Stimulated activated CD8-positive, alpha-beta memory T cell treated with anti-CD3 and anti-CD28 coated beads, Interleukin-4, amount 100 ng/mL, for 1 hour (primary cell): Measurements from ENCODE around the gene TBCD.

Experiments used
- DNase-seq, 2 donors: peaks; one replicate each; pipeline ENCODE4 v3.0.0-alpha.2; 2020; ENCODE audit warnings: low read depth in 2 of 2, low spot score in 1 of 2

Gene TBCD

DNA sequence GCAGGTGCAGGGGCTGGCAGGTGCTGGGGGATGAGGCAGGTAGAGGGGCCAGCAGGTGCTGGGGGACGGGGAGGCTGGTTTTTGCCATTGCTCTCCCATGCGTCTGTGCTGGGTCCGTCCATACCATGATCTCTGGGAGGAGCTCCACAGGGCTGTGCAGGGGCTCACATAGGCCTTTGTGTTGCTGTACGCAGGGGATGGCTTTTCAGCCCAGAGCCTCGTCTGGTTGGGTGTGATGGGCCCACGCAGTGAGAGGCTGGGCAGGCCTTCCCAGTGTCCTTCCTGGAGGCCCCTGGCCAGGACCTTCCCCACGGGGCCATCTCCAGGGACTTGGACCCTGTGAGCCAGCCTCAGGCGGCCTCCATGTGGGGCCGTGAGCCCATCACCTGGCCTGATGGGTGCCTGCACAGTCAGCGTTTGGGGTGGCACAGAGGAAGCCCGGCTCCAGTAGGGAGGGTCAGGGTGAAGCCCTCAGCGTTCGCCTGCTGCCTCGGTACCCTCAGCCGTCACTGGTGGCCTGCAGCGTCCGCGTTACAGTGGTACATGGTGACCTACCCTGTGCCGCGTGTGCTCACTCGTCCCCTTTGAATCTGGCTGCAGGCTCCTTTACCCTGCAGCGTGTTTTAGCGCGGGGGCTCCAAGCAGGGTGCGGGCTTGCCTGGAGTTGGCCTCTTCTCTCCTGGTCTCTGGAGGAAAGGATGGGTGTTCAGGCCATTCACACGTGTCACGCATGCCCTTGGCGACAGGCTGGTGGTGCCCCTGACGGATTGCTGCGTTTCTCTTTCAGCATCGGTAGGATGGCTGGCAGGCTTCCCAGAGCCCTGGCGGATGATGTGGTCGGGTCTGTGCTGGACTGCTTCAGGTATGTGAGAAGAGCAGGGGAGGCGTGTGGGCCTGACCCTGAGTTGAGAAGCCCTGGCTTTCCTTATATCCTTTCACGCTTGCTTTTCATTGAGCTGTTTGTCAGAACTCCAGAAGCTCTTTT lies 57.3 kb downstream of the TBCD start:
- no peak for DNase-seq

DNA sequence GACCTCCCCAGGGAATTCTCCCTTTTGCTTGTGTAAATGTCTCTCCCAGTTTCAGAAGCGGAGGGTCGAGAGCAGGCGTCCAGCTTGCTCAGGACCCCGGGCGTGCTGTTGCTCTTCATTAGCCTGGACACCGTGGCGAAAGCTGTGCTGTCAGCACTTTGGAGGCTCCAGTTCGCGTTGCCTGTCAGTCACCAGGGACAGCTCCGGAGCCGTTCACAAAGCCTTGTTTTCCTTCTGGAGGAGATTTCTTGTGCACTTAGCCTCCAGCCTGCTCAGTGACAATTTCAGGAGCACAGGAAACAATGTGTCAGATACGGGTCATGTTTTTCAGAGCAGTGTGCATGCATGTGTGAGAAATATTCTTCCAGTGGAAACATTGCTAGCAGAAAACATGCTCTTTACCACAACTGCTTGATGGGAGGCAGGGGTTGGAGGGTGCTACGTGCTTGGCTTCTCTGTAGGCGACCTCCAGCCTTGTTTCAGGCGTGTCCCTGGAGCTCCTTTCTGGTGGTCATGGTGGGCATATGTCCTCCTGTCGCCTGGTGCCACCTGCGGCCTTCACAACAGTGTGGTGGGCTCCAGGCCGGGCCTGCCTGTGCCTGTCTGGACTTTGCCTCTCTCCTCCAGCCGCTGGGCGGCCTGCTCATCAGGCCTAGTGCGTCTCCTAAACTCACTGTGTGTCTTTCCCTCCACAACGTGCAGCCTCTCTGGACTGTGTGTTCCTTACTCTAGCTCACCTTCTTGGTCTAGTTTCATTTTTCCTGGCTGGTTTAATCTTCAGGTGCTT lies 59.0 kb downstream of the TBCD start:
- DNase-seq = no peak

DNA sequence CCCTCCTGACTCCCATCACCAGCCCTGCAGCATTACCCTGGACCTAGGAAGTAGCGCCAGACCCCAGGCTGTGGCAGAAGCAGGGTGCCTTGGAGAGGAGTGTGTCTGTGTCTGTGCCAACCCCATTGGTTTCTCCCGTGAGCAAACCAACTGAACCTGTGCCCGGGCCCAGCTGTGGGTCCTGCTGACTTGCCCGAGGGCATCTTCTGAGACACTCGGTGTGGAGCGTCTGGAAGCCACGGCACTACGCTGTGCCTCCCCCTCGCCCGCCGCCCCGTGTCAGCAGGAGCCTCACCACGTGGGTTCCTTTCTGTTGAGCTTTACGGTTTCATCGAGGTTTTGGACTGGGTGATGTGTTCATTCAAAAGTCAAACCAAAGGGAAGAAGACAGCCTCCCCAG lies 60.2 kb downstream of the TBCD start:
- DNase-seq = no peak

DNA sequence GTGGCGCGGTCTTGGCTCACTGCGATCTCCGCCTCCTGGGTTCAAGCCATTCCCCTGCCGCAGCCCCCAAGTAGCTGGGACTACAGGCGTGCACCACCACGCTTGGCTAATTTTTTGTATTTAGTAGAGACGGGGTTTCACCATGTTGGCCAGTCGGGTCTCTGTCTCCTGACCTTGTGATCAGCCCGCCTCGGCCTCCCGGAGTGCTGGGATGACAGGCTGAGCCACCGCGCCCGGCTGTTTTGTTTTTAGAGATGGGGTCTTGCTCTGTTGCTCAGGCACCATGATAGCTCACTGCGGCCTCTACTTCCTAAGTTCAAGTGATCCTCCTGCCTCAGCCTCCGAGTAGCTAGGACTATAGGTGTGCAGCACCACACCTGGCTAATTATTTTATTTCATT lies 60.7 kb downstream of the TBCD start:
- no peak for DNase-seq

DNA sequence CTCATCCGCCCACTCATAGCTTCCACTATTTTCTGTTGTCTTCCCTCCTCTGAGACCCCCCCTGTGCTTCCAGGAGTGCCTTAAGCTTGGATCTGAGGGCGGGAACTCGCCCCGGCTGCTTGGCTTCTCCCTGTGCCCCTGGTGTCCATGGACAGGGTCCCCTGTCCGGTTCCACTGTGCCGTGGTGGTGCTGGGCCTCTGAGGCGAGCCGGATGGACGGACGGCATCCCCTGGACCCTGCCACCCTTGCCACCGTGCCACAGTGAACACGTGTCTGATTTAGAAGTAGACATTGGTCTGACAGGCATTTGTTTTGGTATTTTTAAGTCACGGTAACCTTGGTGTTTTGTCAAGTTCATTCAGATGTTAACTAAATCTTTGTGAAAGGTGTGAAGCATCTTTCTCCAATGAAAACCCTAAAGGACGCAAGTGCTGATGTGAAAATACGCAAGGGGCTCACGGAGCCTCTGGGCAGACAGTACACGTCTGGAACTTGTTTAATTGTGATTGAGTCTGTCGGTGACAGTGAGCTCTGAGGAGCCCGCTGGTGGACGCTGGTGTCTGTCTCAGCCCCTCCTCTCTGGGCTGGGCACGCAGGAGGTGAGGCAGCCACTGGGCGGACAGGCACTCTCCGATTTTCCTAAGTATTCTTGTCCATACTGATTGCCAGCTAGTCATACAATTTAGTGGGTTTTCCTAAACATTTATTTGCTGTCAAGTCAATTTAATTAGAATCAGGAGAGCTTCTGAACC lies 61.6 kb downstream of the TBCD start:
- DNase-seq = no peak

DNA sequence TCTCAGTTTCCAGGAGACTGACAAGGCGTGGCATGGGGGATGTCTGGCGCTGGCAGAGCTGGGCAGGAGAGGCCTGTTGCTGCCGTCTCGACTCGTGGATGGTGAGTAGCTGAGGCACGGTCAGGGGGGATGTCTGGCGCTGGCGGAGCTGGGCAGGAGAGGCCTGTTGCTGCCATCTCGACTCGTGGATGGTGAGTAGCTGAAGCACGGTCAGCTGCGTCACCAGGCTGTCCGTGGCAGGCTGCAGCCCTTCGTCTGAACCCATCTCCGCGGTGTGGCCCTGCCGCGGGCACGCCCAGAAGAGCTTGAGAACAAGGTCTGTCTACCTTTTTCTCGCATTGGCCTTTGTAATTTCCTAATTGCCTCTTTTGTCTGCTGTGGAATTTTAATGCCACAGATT lies 63.0 kb downstream of the TBCD start:
- DNase-seq = no peak

DNA sequence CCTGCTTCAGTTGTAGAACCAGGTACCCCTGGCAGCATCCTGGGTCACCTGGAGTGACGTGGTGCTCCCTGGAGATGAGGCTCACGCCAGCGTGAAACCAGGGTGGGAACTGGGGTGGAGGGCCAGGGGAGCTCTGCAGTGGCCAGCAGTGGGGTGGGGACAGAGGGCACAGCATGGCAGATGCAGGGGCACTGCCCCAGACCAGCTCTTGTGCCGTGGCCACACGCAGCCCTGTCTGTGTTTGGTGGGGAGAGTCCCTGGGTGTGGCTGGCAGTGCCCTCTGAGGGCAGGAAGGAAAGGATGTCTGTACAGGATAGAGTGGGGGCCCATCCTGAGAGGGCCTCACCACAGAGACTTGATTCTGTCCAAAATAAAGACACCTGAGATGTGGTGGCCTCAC lies 63.5 kb downstream of the TBCD start:
- DNase-seq = no peak

DNA sequence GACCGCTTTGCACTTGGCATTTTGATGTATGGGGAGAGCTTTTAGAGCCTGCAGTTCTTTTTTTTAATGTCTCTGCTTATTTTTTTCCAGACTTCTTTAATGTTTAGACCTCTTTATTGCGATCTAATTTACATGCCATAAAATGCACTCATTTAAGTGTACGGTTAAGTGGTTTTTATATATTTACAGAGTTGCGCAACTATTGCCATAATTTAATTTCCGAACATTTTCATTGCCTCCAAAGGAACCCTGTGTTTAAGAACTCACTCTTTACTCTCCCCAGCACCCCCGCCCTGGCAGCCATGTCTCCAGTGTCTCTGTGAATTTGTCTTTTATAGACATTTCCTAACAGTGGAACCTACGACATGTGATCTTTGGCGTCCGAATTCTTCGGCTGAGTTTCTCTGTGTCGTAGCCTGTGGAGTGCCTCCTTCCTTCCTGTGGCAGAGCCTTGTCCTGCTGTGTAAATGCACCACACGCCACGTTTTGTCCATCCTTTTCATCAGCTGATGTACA lies 64.0 kb downstream of the TBCD start:
- no peak for DNase-seq

DNA sequence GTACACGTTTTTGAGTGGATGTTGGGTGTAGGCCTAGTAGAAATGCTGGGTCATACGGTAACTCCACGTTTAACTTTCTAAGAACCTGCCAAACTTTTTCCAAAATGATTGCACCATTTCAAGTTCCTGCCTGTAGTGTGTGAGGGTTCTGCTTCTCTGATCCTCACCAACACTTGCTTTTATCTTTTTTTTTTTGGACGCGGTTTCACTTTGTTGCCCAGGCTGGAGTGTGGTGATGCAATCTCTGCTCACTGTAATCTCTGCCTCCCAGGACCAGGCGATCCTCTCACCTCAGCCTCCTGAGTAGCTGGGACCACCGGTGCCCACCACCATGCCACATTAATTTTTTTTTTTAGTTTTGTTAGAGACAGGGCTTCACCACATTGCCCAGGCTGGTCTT lies 64.5 kb downstream of the TBCD start:
- DNase-seq = no peak

DNA sequence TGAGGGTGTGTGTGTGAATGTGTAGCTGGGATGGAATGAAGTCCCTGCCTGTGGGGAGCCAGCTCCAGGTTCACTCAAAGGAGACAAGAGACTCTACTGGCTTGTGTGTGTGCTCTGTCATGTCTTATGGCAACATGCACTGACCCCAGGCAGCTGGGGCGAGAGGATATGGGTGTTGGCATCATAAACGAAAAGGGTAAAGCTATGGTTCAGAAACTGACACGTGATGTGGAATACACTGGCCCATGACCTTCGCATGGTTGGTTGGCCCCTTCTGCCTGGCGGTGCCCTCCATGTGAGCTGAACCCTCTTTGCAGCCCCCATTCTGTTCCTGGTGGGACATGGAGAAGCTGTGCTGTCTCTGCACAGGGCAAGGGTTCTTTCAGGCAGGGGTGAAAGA lies 66.1 kb downstream of the TBCD start:
- DNase-seq = no peak

DNA sequence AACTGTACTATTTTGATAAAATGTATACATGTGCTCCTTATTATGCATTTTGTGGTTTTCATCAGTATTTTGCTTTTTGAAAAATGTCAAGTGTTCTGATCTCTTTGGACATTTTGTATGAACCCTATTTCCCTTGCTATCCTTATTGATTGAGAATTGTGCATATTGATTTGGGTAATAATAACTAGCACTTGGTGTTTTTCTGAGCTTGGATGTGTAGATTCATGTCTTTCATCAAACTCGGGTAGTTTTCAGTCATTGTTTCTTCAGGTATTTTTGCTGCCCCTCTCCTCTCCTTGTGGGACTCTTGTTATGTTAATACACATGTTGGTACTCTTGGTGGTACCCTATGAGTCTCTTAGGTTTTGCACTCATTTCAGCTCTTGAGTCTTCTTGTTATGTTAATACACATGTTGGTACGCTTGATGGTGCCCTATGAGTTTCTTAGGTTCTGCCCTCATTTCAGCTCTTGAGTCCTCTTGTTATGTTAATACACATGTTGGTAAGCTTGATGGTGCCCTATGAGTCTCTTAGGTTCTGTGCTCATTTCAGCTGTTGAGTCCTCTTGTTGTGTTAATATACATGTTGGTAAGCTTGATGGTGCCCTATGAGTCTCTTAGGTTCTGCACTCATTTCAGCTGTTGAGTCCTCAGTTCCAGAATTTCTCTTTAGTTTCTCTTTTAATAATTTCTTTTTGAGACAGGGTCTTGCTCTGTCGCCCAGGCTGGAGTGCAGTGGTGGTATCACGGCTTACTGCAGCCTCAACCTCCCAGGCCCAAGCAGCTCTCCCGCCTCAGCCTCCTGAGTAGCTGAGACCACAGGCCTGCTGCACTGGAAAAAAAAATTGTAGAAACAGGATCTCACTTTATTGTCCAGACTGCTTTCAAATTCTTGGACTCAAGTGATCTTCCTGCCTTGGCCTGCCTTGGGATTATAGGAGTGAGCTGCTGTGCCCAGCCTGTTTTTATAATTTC lies 68.7 kb downstream of the TBCD start:
- DNase-seq = no peak

DNA sequence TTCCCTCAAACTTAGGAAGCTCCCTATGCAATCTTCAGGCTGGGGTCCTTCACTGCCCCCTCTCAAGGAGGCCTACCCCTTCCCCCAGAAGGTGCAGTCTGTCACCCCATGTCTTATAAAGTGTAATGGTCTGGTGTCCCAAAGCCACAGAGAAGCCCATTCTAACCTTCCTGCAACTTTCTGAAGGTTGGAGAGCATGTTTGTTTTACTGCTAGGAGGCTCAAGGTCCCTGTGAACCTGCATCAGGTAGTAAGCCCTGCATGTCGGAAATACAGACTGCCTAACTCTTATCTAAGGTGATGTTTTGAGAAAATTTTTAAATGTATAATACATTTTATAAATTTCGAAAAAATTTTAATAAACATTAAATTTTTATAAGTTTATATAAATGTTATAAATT lies 69.7 kb downstream of the TBCD start:
- no peak for DNase-seq

DNA sequence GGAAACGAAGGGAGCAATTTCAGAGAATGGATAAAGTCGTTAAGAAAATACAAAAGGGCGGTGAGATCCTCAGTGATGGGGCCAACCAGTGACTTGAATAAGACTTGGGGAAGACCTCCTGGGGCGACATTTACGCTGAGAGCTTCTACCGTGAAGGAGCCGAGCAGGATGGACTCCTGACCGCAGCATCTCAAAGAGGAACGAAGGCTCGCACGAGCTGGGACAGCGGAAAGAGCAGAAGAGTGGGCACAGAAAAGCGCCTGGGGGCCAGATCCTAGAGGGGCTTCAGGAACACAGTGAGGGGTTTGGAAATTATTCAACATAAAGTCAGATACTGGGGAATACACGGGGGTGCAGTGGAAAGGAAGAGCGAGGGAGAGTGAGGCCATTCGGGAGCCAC lies 70.4 kb downstream of the TBCD start:
- no peak for DNase-seq

DNA sequence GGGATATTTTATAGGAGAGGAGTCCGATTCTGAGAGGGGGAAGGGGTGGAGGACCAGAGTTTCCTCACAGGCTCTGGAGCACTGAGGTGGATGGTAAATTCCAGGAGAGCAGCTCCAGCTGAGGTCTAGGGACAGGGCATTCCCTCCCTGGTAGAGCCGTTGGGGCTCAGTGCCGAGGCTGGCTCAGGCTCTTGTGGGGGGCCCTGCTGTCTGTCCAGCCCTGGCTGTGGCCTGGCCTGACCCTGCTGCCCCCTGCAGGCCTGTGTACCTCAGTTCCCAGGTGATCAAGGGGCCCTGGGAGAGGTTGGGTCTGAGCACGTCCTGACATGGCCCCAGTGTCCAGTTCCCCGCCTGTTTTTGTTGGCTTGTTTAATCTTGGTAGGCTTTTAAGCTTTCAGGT lies 71.1 kb downstream of the TBCD start:
- DNase-seq = no peak

DNA sequence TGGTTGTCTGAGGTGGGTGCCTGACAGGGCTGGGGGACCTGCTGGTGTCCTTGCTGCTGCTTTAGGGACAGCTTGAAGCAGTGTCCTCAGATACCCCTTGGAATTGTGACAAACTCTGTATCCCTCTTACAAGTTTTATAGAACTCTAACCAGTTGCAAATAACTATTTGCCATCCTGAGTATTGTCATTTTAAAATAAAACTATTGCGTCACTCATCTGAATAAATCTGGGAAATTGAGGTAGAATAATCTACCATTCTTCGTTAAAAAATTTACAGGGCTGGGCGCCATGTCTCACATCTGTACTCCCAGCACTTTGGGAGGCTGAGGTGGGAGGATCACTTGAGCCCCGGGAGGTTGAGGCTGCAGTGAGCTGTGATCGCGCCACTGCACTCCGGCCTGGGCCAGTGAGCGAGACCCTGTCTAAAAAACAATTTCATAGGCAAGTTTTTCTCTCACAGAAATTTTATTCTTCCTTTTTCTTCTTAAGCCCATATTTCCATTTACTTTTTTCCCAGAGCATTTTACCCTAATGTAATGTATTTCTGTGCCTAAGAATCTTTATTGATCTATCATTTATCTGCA lies 73.8 kb downstream of the TBCD start:
- no peak for DNase-seq

DNA sequence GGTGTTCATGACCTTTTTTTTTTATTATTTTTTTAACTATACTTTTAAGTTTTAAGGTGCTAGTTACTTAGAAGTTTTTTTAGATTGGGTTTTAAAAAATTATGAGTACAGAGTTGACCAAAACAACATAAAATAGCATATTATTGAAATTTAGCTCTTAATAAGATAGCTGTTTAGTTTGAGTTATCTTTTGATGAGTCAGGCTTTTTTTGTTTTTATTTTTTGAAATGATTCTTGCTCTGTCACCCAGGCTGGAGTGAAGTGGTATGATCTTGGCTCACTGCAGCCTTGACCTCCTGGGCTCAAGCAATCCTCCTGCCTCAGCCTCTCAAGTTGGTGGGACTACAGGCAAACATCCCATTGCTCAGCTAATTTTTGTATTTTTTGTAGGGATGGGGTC lies 74.3 kb downstream of the TBCD start:
- DNase-seq = no peak

DNA sequence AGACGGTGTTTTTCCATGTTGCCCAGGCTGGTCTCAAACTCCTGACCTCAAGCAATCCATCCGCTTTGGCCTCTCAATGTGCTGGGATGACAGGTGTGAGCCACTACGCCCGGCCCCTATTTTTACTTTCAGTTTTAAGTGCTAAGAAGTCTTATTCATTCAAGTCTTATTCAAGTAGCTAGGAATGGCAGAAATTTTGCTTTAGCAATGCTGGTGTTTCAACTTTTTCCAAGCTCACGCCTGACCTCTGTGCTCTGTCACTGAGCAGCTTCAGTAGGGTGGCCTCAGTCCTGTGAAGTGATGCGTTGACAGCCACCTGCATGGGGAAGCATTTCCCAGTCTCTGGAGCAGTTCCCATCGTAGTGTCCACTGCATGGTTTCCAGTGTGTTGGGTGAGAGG lies 75.1 kb downstream of the TBCD start:
- no peak for DNase-seq

DNA sequence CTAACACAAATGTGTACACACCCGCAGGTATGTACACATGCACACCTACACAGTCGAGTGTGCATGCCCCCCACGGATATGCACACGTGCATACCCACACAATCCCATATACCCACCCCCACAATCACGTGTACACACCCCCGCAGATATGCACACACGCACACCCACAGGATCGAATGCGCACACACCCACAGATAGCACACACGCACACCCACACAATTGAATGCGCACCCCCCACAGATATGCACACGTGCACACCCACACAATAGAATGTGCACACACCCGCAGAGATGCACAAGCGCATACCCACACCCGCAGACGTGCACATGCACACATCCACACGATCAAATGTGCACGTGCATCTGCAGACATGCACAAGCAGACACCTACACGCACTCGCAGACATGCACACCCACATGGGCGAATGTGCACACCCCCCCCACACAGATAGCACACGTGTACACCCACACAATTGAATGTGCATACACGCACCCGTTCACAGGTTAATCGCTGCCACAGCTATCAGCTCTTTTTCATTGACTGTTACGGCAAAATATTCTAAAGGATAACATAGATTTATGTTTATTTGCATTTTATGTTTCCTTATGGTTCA lies 77.1 kb downstream of the TBCD start:
- no peak for DNase-seq

DNA sequence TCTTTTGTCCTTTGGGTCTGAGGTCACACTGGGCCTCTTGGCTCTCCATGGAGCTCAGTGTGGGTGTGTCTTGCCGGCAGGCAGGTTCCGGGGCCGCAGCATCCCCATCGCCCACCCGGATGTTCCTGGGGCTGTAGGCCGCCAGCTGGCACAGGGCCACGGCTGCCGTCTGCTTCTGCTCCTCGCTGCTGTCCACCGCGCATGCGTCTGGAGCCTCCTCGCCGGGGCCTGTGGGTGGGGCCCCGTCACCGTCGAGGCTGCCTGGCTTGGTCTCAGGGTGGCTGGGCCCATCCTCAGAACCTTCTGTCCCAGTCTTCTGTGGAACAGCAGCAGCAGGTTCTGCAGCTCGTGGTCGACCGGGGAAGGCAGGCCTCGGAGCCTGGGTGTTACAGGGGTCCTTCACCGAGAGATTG lies 78.4 kb downstream of the TBCD start:
- no peak for DNase-seq
